K562 (cell line): ENCODE measurements around the gene ADGRE3. TPM values are rescaled to one million over a fixed set of nuclear protein-coding genes. Genes with fewer than 3 reads are reported as not detected.

ENCODE experiments used
- ATAC-seq: fragments of 200-7000 bp; cut with Tn5 transposase; 3 replicates; pipeline ENCODE4 v1.9.1; 2020; ENCODE audit warnings: moderate library complexity
- BruUV-seq: library from RNA; stranded (reverse); fragments of 400-500 nt; replicated peaks from 2 replicates; lab custom pipeline; 2021; lab: Mats Ljungman, UMichigan
- CTCF ChIA-PET: fragments of 300-600 bp; formaldehyde crosslinking; extraction: SDS; loops from one replicate; lab custom pipeline; 2021; ENCODE audit warnings: low intra/inter-chr PET ratio; lab: Yijun Ruan, JAX
- POLR2A ChIA-PET: fragments of 300-600, 350-650 bp; sonication (Branson Sonifier 250); formaldehyde crosslinking; extraction: SDS; loops from one replicate; lab custom pipeline; 2021; ENCODE audit warnings: antibody characterized with exemption, inconsistent platforms; lab: Yijun Ruan, JAX
- DNase-seq, 4 experiments: peaks; one replicate each; pipeline versions ENCODE4 v3.0.0 to v3.0.0-alpha.2; 2011 to 2018; ENCODE audit warnings: low spot score in 3 of 4, mixed read lengths in 3 of 4; ENCODE audit errors: extremely low read depth in 1 of 4
- FAIRE-seq: peaks from 2 replicates; lab custom pipeline; 2011; peaks lifted over from hg19 to GRCh38; lab: Jason Lieb, UNC
- H2AFZ ChIP-seq: 2 replicates; pipeline ENCODE4 v1.6.0; 2011; ENCODE audit warnings: low read depth, low read length, control low read depth, inconsistent platforms
- H3K27ac ChIP-seq: fragments of 200-600 bp; 3 replicates; pipeline ENCODE4 v1.8.0; 2011; ENCODE audit warnings: low read depth, mild to moderate bottlenecking, control low read depth, inconsistent platforms, low read length, moderate library complexity, mixed read lengths; ENCODE audit errors: extremely low read depth
- H3K27me3 ChIP-seq, 2 experiments: fragments of 300-600 bp in 1 of 2; 2 replicates in 1 of 2; 3 replicates in 1 of 2; pipeline versions ENCODE4 v1.6.0 to v1.8.0; 2011; ENCODE audit warnings: inconsistent platforms in 2 of 2, low read length in 2 of 2, mild to moderate bottlenecking in 1 of 2, mixed read lengths in 1 of 2, moderate library complexity in 1 of 2; ENCODE audit not compliant: control insufficient read depth in 2 of 2, insufficient read depth in 2 of 2
- H3K36me3 ChIP-seq: fragments of 300-600 bp; 3 replicates; pipeline ENCODE4 v1.8.0; 2011; ENCODE audit warnings: mild to moderate bottlenecking, low read length, inconsistent platforms; ENCODE audit not compliant: control insufficient read depth, insufficient read depth
- H3K4me1 ChIP-seq, 2 experiments: fragments of 200-600 bp in 1 of 2; replicated peaks in 1 of 2; 2 replicates in 1 of 2; 3 replicates in 1 of 2; pipeline versions ENCODE4 v1.5.1 to v1.8.0; 2011; ENCODE audit warnings: inconsistent platforms in 2 of 2, low read length in 2 of 2, mild to moderate bottlenecking in 1 of 2, mixed read lengths in 1 of 2, moderate library complexity in 1 of 2; ENCODE audit not compliant: control insufficient read depth in 2 of 2, insufficient read depth in 2 of 2
- H3K4me2 ChIP-seq: 2 replicates; pipeline ENCODE4 v1.6.1; 2011; ENCODE audit warnings: low read length, control low read depth, inconsistent platforms, mixed read lengths; ENCODE audit not compliant: insufficient read depth
- H3K4me3 ChIP-seq: fragments of 200-600 bp; sonication (generic), shearing (Covaris generic); 2 replicates; pipeline ENCODE4 v1.5.1; 2016; ENCODE audit warnings: control low read depth, inconsistent platforms
- H3K79me2 ChIP-seq: fragments of 200-600 bp; 3 replicates; pipeline ENCODE4 v1.8.0; 2011; ENCODE audit warnings: low read length, inconsistent platforms; ENCODE audit not compliant: control insufficient read depth, insufficient read depth
- H3K9ac ChIP-seq, 2 experiments: 2 replicates each; pipeline versions ENCODE4 v1.6.0 to v1.6.1; 2011; ENCODE audit warnings: low read depth in 2 of 2, low read length in 2 of 2, control low read depth in 1 of 2, inconsistent platforms in 1 of 2, mild to moderate bottlenecking in 1 of 2, mixed read lengths in 1 of 2; ENCODE audit not compliant: insufficient read depth in 1 of 2
- H3K9me1 ChIP-seq: one replicate; pipeline ENCODE4 v1.6.0; 2011; ENCODE audit warnings: inconsistent platforms, mild to moderate bottlenecking, low read length, moderate library complexity; ENCODE audit not compliant: control insufficient read depth, insufficient read depth
- H3K9me3 ChIP-seq: replicated peaks from 2 replicates; pipeline ENCODE4 v1.5.1; 2011; ENCODE audit warnings: low read depth, low read length, inconsistent platforms; ENCODE audit not compliant: control insufficient read depth, insufficient read depth
- H4K20me1 ChIP-seq: replicated peaks from 2 replicates; pipeline ENCODE4 v1.6.1; 2011; ENCODE audit warnings: low read length, inconsistent platforms, mixed read lengths; ENCODE audit not compliant: control insufficient read depth, insufficient read depth
- ARID2 ChIP-seq: fragments of 450-650 bp; IDR thresholded peaks from 2 replicates; pipeline ENCODE4 v1.6.1; 2017; ENCODE audit warnings: antibody characterized with exemption, mild to moderate bottlenecking
- GTF2E2 ChIP-seq: fragments of 200-800 bp; sonication (Bioruptor generic); IDR thresholded peaks from 2 replicates; pipeline ENCODE4 v1.6.1; 2016; ENCODE audit warnings: missing genetic modification characterization, missing compliant biosample characterization
- PURB ChIP-seq: sonication (generic); formaldehyde crosslinking; IDR thresholded peaks from 2 replicates; pipeline ENCODE4 v1.9.0; 2021; ENCODE audit warnings: low read depth, mild to moderate bottlenecking, missing genetic modification reagents
- TAF9B ChIP-seq: fragments of 450-650 bp; IDR thresholded peaks from 2 replicates; pipeline ENCODE4 v1.6.1; 2018; ENCODE audit warnings: mild to moderate bottlenecking; ENCODE audit not compliant: partially characterized antibody
- YY1 ChIP-seq, 3 experiments: IDR thresholded peaks; 2 replicates each; pipeline ENCODE4 v1.6.1; 2011; ENCODE audit warnings: low read length in 2 of 3, mild to moderate bottlenecking in 2 of 3, moderate library complexity in 2 of 3, borderline replicate concordance in 1 of 3, control low read depth in 1 of 3, low read depth in 1 of 3; ENCODE audit not compliant: insufficient read depth in 3 of 3, insufficient replicate concordance in 2 of 3, control insufficient read depth in 1 of 3, insufficient read length in 1 of 3; ENCODE audit errors: extremely low read depth in 1 of 3
- ZFX ChIP-seq: sonication (generic); formaldehyde crosslinking; IDR thresholded peaks from 2 replicates; pipeline ENCODE4 v1.8.0; 2022; ENCODE audit warnings: mild to moderate bottlenecking, missing genetic modification reagents, moderate library complexity
- ZNF253 ChIP-seq: fragments of 250-450 bp; sonication (Bioruptor Pico); conservative IDR thresholded peaks from 2 replicates; pipeline ENCODE4 v1.6.1; 2021; ENCODE audit warnings: mild to moderate bottlenecking
- WGBS: fragments of 100-300 bp; shearing (Covaris generic); methylation state at CpG from one replicate; pipeline ENCODE4 v1.1.6; 2016; ENCODE audit warnings: low coverage, mixed read lengths; ENCODE audit not compliant: insufficient coverage; ENCODE audit errors: missing lambda C conversion rate; 5-methylcytosine and 5-hydroxymethylcytosine counted together
- in situ Hi-C: fragments of 300-500 bp; cut with MboI; formaldehyde crosslinking; loops from 4 replicates; pipeline ENCODE4 v1.15.0; 2018; ENCODE audit warnings: inconsistent platforms, mixed read lengths
- intact Hi-C: fragments of 100-400 bp; cut with micrococcal nuclease; formaldehyde crosslinking; loops from 2 replicates; pipeline ENCODE4 v1.14.2; 2022
- polyA plus RNA-seq, 8 experiments: library from polyadenylated mRNA; depleted of rRNA in 4 of 8; stranded (reverse) in 5 of 8; unstranded in 3 of 8; fragments of >200 nt; fragmentation: Nextera tagmentation in 2 of 8; fragmentation: Illumina TruSeq in 1 of 8; extraction: Ambion mirVana in 2 of 8; extraction: Trizol in 1 of 8; gene quantifications; 2 replicates each; pipeline versions ENCODE4 v1.2.1 to v1.2.3, GENCODE V29; 2011 to 2014; ENCODE audit warnings: inconsistent platforms in 1 of 8, missing spikeins in 1 of 8
- total RNA-seq, 7 experiments: library from RNA; depleted of rRNA in 6 of 7; stranded (reverse); fragments of >200 nt in 6 of 7; fragmentation: Illumina TruSeq in 2 of 7; extraction: Trizol in 2 of 7; gene quantifications; 2 replicates each; pipeline versions ENCODE4 v1.2.1 to v1.2.3, GENCODE V29; 2011 to 2021; ENCODE audit warnings: low replicate concordance in 1 of 7
- TF ChIP-seq, protein P1 (sequence below), 2 experiments: fragments of 450-650 bp in 1 of 2; sonication (generic) in 1 of 2; formaldehyde crosslinking in 1 of 2; IDR thresholded peaks; 2 replicates each; pipeline versions ENCODE4 v1.7.1 to v1.9.0; 2016 to 2022; ENCODE audit warnings: inconsistent platforms in 1 of 2, mild to moderate bottlenecking in 1 of 2, missing genetic modification reagents in 1 of 2
- TF ChIP-seq, protein P2 (sequence below): fragments of 450-650 bp; IDR thresholded peaks from 2 replicates; pipeline ENCODE4 v1.6.1; 2016; ENCODE audit warnings: antibody characterized with exemption

Gene ADGRE3
- total and polyA plus RNA-seq, 9 of the 15 experiments (the other 6 are each of a cell fraction or from before 2014, with no cell fraction given) = not detected

GRCh38 chr19:14576363-14576762 lies 98.3 kb downstream of the ADGRE3 start:
- BruUV-seq = no TSS peak
- 62% methylated on average over 8 of the region's 8 CpGs for WGBS
- Histone ChIP-seq H3K27me3 (no peaks in the 10 kb centered on the region; a peak in 1 of 5 replicates), H3K79me2 (peaks cover 7% of the 10 kb centered on the region), H3K36me3 (no peaks in the 10 kb centered on the region), H3K4me3 (no peak overlapping the region), H3K4me1 (peaks cover 7 to 19% of the 10 kb centered on the region in 2 experiments; a peak in 4 of 5 replicates), H3K9me1 (no peaks in the 10 kb centered on the region), H3K9ac (no peak overlapping the region), H3K27ac (no peak overlapping the region), H4K20me1 (no peaks in the 10 kb centered on the region; the same call in 1 of the 2 replicates), H2AFZ (no peak overlapping the region), H3K4me2 (no peak overlapping the region), H3K9me3 (no peaks in the 10 kb centered on the region)
- ChIA-PET CTCF (interaction anchor here (1.3 kb wide), 1 partner anchor 110 kb away, joined by 4 read pairs; no protein-coding TSS in a partner anchor), POLR2A (interaction anchor here (0.7 kb wide), 1 partner anchor 66 kb away, joined by 3 read pairs; no protein-coding TSS in a partner anchor)
- TF ChIP-seq PURB = no peak
- TF ChIP-seq GTF2E2 (tag) = no peak
- no peak for TF ChIP-seq ARID2
- TF ChIP-seq ZFX (CRISPR knock-in tag) = no peak
- TF ChIP-seq, protein P1, sequence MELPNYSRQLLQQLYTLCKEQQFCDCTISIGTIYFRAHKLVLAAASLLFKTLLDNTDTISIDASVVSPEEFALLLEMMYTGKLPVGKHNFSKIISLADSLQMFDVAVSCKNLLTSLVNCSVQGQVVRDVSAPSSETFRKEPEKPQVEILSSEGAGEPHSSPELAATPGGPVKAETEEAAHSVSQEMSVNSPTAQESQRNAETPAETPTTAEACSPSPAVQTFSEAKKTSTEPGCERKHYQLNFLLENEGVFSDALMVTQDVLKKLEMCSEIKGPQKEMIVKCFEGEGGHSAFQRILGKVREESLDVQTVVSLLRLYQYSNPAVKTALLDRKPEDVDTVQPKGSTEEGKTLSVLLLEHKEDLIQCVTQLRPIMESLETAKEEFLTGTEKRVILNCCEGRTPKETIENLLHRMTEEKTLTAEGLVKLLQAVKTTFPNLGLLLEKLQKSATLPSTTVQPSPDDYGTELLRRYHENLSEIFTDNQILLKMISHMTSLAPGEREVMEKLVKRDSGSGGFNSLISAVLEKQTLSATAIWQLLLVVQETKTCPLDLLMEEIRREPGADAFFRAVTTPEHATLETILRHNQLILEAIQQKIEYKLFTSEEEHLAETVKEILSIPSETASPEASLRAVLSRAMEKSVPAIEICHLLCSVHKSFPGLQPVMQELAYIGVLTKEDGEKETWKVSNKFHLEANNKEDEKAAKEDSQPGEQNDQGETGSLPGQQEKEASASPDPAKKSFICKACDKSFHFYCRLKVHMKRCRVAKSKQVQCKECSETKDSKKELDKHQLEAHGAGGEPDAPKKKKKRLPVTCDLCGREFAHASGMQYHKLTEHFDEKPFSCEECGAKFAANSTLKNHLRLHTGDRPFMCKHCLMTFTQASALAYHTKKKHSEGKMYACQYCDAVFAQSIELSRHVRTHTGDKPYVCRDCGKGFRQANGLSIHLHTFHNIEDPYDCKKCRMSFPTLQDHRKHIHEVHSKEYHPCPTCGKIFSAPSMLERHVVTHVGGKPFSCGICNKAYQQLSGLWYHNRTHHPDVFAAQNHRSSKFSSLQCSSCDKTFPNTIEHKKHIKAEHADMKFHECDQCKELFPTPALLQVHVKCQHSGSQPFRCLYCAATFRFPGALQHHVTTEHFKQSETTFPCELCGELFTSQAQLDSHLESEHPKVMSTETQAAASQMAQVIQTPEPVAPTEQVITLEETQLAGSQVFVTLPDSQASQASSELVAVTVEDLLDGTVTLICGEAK (IDR thresholded peaks at IDR 0.05) = no peak
- TF ChIP-seq, protein P1 (CRISPR knock-in tag; IDR thresholded peaks at IDR 0.05) = no peak
- TF ChIP-seq TAF9B = no peak
- no peak for TF ChIP-seq ZNF253 (CRISPR knock-in tag)
- TF ChIP-seq YY1 (IDR thresholded peaks at IDR 0.05; ENCODE audit: borderline replicate concordance in 1 of 3, control insufficient read depth in 1 of 3, extremely low read depth in 1 of 3, insufficient read depth in 3 of 3, insufficient read length in 1 of 3, insufficient replicate concordance in 2 of 3, low read depth in 1 of 3, low read length in 2 of 3) = no peak
- TF ChIP-seq, protein P2, sequence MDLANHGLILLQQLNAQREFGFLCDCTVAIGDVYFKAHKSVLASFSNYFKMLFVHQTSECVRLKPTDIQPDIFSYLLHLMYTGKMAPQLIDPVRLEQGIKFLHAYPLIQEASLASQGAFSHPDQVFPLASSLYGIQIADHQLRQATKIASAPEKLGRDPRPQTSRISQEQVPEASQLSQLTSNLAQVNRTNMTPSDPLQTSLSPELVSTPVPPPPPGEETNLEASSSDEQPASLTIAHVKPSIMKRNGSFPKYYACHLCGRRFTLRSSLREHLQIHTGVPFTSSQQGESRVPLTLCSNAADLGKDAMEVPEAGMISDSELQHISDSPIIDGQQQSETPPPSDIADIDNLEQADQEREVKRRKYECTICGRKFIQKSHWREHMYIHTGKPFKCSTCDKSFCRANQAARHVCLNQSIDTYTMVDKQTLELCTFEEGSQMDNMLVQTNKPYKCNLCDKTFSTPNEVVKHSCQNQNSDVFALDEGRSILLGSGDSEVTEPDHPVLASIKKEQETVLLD = no peak
- DNase-seq = no peak
- intact Hi-C loops = no loop called here
- in situ Hi-C loops = loop anchor here (10.0 kb wide), 2 partner anchors 208 to 318 kb away; no protein-coding TSS in a partner anchor
- no peak for ATAC-seq
- FAIRE-seq = no peak
